ENCODE measurements around the gene NAGPA.

DNA sequence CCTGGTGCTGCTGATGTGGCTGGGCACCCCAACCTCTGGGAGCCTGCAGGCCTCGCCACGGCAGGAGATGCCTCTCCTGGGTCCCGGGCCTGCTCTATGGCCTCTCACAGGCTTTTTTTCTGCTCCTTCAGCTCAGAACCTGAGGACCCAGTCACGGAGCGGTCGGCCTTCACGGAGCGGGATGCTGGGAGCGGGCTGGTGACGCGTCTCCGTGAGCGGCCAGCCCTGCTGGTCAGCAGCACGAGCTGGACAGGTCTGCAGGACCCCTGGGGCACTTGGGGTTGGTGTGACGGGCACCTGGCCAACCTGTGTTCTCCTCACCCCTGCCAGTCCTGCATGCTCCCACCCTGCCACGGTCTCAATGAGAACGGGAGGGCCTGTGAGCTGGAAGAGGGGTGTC, 44.9 kb upstream of the NAGPA start:
- no peak for TF ChIP-seq POLR2A (IDR thresholded peaks at IDR 0.05)
- TF ChIP-seq, protein P1, sequence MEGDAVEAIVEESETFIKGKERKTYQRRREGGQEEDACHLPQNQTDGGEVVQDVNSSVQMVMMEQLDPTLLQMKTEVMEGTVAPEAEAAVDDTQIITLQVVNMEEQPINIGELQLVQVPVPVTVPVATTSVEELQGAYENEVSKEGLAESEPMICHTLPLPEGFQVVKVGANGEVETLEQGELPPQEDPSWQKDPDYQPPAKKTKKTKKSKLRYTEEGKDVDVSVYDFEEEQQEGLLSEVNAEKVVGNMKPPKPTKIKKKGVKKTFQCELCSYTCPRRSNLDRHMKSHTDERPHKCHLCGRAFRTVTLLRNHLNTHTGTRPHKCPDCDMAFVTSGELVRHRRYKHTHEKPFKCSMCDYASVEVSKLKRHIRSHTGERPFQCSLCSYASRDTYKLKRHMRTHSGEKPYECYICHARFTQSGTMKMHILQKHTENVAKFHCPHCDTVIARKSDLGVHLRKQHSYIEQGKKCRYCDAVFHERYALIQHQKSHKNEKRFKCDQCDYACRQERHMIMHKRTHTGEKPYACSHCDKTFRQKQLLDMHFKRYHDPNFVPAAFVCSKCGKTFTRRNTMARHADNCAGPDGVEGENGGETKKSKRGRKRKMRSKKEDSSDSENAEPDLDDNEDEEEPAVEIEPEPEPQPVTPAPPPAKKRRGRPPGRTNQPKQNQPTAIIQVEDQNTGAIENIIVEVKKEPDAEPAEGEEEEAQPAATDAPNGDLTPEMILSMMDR (IDR thresholded peaks at IDR 0.05), result no peak

Data from thyroid gland (tissue), 4 donors.